ENCODE results near the gene ABLIM2. TPM values are rescaled to one million over a fixed set of nuclear protein-coding genes. Genes with fewer than 3 reads are reported as not detected.

The ABLIM2 gene
- total RNA-seq, 2 donors from 2014 or later = 5.7 to 11.2 TPM

DNA sequence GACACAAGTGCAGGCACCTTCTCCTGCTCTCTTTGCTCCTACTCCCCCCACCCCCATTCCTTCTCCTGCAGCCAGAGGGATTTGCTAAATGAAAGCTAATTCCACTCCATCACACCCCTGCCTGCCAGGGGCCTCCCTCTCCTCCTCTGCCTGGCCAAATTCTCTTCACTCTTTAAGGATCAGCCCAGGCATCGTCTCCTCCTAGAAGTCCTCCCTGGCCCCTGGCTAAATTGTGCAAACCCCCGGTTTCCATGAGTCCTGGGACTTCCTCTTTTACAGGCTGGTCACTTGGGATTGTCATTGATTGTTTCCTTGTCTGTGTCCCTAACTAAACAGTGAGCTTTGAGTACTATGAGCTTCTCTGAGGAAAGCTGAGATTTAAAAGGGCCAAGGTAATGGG is 8.7 kb upstream of the ABLIM2 start:
- Histone ChIP-seq H3K27me3 (no peaks in the 10 kb centered on the region), H3K4me1 (no peaks in the 10 kb centered on the region), H3K36me3 (no peaks in the 10 kb centered on the region), H3K4me3 (no peak overlapping the region), H3K27ac (no peak overlapping the region), H3K9me3 (peaks cover 4 to 14% of the 10 kb centered on the region in 2 donors)
- TF ChIP-seq, protein P1, sequence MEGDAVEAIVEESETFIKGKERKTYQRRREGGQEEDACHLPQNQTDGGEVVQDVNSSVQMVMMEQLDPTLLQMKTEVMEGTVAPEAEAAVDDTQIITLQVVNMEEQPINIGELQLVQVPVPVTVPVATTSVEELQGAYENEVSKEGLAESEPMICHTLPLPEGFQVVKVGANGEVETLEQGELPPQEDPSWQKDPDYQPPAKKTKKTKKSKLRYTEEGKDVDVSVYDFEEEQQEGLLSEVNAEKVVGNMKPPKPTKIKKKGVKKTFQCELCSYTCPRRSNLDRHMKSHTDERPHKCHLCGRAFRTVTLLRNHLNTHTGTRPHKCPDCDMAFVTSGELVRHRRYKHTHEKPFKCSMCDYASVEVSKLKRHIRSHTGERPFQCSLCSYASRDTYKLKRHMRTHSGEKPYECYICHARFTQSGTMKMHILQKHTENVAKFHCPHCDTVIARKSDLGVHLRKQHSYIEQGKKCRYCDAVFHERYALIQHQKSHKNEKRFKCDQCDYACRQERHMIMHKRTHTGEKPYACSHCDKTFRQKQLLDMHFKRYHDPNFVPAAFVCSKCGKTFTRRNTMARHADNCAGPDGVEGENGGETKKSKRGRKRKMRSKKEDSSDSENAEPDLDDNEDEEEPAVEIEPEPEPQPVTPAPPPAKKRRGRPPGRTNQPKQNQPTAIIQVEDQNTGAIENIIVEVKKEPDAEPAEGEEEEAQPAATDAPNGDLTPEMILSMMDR (IDR thresholded peaks at IDR 0.05) = no peak
- DNase-seq (ENCODE audit: low spot score) = no peak

DNA sequence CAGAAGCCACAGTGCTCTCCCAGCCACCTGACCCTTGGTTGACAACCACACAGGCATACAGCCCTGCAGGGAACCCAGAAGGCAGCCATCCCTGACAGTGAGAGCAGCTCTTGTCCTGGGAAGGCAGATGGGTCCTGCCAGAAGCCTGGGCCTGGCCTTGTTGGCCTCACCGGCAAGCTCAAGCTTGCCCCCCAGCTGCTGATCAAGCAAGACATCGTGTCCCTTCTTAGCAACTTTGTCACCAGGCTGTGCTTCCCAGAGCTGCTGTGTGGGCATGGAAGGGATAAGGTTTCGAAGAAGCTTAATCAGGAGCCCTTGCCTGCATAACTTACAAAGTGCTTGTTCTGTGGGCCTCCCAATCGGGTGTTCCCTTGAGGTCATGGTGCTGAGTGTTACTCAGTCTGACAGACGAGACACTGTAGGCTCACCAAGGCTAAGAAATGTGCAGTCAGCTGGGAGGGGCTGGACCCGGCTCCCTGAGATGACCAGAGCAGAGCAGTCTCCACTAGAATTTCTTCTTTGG is 6.8 kb upstream of the ABLIM2 start:
- Histone ChIP-seq H3K4me3 (no peak overlapping the region), H3K36me3 (no peaks in the 10 kb centered on the region), H3K27me3 (no peaks in the 10 kb centered on the region), H3K9me3 (peaks cover 4 to 14% of the 10 kb centered on the region in 2 donors), H3K4me1 (peaks cover 0 to under 1% of the 10 kb centered on the region in 2 donors), H3K27ac (no peak overlapping the region)
- no peak for DNase-seq (ENCODE audit: low spot score)
- TF ChIP-seq, protein P1 (IDR thresholded peaks at IDR 0.05) = peak in 1 of 2 donors; percentile 24

DNA sequence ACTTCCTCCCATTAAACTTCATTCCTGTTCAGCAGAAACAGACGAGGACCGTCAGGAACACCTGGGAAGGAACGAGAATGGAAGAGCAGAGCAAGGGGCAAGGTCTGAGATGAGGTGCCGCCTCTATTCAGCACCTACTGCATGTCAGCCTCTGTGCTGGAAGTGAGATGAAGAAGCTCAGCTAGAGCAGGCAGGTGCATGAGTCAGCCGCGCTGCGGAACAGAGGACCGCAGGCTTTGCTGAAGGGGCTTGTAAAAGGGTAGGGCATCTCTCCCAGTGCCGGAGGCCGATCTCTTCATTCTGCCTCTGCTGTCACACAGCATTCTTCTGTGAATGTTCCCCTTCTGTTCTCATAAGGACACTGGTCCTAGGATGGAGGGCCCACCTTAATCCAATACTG is 6.1 kb upstream of the ABLIM2 start:
- H3K27ac ChIP-seq = no peak overlapping the region
- no peak for DNase-seq (ENCODE audit: low spot score)
- H3K4me3 ChIP-seq = no peak overlapping the region

DNA sequence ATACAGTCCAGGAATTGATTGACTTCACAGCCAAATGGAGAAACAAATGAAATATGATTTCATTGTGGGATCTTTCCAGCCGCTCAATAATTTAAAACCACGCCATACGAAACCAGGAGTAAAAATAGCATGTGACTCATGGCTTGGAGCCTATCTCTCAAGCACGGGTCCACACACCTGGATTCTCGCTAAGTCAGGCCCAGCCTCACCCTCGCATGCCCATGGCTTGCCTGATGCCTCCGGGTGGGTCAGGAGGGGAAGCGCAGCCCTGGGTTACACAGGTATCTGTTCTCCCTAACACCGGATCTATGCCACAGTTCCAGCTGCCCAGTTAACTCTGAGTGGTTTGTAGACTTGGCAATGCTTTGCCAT is 5.6 kb upstream of the ABLIM2 start:
- no peaks in the 10 kb centered on the region for H3K36me3 ChIP-seq
- TF ChIP-seq, protein P1 (IDR thresholded peaks at IDR 0.05) = no peak
- peaks cover 0 to 13% of the 10 kb centered on the region in 2 donors for H3K4me1 ChIP-seq
- DNase-seq (ENCODE audit: low spot score) = no peak
- no peak overlapping the region for H3K4me3 ChIP-seq
- no peaks in the 10 kb centered on the region for H3K27me3 ChIP-seq
- H3K27ac ChIP-seq = no peak overlapping the region
- peaks cover 4 to 14% of the 10 kb centered on the region in 2 donors for H3K9me3 ChIP-seq

More for the DNA sequence above, 6.1 kb upstream of the ABLIM2 start:
- Histone ChIP-seq H3K9me3 (peaks cover 4 to 14% of the 10 kb centered on the region in 2 donors), H3K27me3 (no peaks in the 10 kb centered on the region), H3K36me3 (no peaks in the 10 kb centered on the region), H3K4me1 (peaks cover 0 to 8% of the 10 kb centered on the region in 2 donors)
- TF ChIP-seq, protein P1 (IDR thresholded peaks at IDR 0.05) = no peak

DNA sequence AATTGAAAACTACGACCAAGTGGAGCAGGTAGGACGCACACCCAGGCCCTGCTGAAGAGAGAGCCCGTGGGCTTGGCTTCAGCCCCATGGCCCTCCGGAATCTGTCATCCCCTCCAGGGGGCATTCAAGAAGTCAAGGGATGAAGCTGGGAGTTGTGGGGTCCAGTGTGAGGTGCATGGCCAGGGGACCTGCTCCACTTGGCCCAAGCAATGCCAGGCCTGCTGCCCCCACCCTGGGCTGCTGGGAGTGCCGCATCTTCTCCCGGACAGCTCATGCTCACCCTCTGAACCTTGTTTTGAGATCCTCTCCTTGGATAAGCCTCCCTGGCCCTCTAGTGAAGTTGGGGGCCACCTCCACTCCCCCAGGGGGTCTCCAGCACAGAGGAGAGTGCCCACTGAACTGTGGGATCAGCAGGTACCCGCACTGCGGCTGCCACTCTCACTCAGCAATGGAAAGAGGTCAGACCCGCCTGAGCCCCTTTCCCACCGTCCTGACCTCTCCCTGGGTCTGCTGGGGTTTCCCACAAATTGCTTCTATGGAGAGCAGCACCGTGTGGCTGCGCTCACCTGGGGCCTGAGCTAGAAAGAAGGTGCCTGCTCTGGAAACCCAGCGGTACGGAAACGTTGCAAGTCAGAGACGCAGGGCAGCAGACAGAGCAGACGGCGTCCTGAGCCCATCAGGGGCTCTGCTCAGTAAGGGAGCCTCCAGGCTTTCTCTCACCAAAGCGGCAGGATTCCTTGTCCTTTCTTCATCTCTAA is 5.0 kb upstream of the ABLIM2 start:
- H3K27ac ChIP-seq = no peak overlapping the region
- no peak for DNase-seq (ENCODE audit: low spot score)
- H3K4me3 ChIP-seq = no peak overlapping the region

More for the DNA sequence above, 5.0 kb upstream of the ABLIM2 start:
- Histone ChIP-seq H3K27me3 (no peaks in the 10 kb centered on the region), H3K36me3 (no peaks in the 10 kb centered on the region), H3K4me1 (peaks cover 0 to 14% of the 10 kb centered on the region in 2 donors), H3K9me3 (peaks cover 4 to 9% of the 10 kb centered on the region in 2 donors)
- TF ChIP-seq, protein P1 (IDR thresholded peaks at IDR 0.05) = no peak
